NCI-H510A (cell line): ENCODE results near the gene PLA2G4F.

Source experiments
- DNase-seq: peaks from one replicate; lab custom pipeline; 2025; lab: John Stamatoyannopoulos, UW

Gene PLA2G4F

GRCh38 chr15:42131826-42132806 lies 24.3 kb downstream of the PLA2G4F start:
- peak; percentile 55 for DNase-seq

GRCh38 chr15:42131006-42131405 lies 25.4 kb downstream of the PLA2G4F start:
- DNase-seq = no peak

GRCh38 chr15:42130246-42130986 lies 26.0 kb downstream of the PLA2G4F start:
- DNase-seq = no peak

- DNase-seq = no peak
Observed at GRCh38 chr15:42129364-42129763, 27.1 kb downstream of the PLA2G4F start.

GRCh38 chr15:42128476-42128875 lies 28.0 kb downstream of the PLA2G4F start:
- DNase-seq = no peak

GRCh38 chr15:42123546-42123945 lies 32.9 kb downstream of the PLA2G4F start:
- no peak for DNase-seq

- DNase-seq = no peak
Observed at GRCh38 chr15:42121682-42122081, 34.8 kb downstream of the PLA2G4F start.

GRCh38 chr15:42121021-42121420 lies 35.4 kb downstream of the PLA2G4F start:
- DNase-seq = no peak

GRCh38 chr15:42120285-42120684 lies 36.2 kb downstream of the PLA2G4F start:
- DNase-seq = no peak

- DNase-seq = no peak
Observed at GRCh38 chr15:42119446-42119760, 37.0 kb downstream of the PLA2G4F start.

- peak; percentile 51 for DNase-seq
Observed at GRCh38 chr15:42118650-42119445, 37.6 kb downstream of the PLA2G4F start.

GRCh38 chr15:42111924-42112323 lies 44.5 kb downstream of the PLA2G4F start:
- no peak for DNase-seq

- DNase-seq = peak; percentile 28
Observed at GRCh38 chr15:42110367-42110766, 46.1 kb downstream of the PLA2G4F start.

- no peak for DNase-seq
Observed at GRCh38 chr15:42108806-42109205, 47.6 kb downstream of the PLA2G4F start.

- DNase-seq = no peak
Observed at GRCh38 chr15:42108189-42108588, 48.2 kb downstream of the PLA2G4F start.

GRCh38 chr15:42107473-42107872 lies 49.0 kb downstream of the PLA2G4F start:
- no peak for DNase-seq

GRCh38 chr15:42106288-42106687 lies 50.1 kb downstream of the PLA2G4F start:
- DNase-seq = no peak

GRCh38 chr15:42104095-42104891 lies 52.1 kb downstream of the PLA2G4F start:
- no peak for DNase-seq

- DNase-seq = no peak
Observed at GRCh38 chr15:42102646-42103235, 53.7 kb downstream of the PLA2G4F start.

- no peak for DNase-seq
Observed at GRCh38 chr15:42101861-42102260, 54.6 kb downstream of the PLA2G4F start.
